ENCODE results near the gene ERVV-1.

- TF ChIP-seq CTCF (IDR thresholded peaks at IDR 0.05): no peak
- TF ChIP-seq POLR2A (IDR thresholded peaks at IDR 0.05): no peak
Observed at GRCh38 chr19:53034948-53035675, 21.4 kb downstream of the ERVV-1 start.
